GM21619 (cell line): ENCODE measurements around the gene NCAPG.

Experiments used
- ATAC-seq: cut with Tn5 transposase; IDR thresholded peaks from one replicate; pipeline ENCODE4 v1.9.1; 2021; ENCODE audit not compliant: unreplicated experiment

The NCAPG gene, protein sequence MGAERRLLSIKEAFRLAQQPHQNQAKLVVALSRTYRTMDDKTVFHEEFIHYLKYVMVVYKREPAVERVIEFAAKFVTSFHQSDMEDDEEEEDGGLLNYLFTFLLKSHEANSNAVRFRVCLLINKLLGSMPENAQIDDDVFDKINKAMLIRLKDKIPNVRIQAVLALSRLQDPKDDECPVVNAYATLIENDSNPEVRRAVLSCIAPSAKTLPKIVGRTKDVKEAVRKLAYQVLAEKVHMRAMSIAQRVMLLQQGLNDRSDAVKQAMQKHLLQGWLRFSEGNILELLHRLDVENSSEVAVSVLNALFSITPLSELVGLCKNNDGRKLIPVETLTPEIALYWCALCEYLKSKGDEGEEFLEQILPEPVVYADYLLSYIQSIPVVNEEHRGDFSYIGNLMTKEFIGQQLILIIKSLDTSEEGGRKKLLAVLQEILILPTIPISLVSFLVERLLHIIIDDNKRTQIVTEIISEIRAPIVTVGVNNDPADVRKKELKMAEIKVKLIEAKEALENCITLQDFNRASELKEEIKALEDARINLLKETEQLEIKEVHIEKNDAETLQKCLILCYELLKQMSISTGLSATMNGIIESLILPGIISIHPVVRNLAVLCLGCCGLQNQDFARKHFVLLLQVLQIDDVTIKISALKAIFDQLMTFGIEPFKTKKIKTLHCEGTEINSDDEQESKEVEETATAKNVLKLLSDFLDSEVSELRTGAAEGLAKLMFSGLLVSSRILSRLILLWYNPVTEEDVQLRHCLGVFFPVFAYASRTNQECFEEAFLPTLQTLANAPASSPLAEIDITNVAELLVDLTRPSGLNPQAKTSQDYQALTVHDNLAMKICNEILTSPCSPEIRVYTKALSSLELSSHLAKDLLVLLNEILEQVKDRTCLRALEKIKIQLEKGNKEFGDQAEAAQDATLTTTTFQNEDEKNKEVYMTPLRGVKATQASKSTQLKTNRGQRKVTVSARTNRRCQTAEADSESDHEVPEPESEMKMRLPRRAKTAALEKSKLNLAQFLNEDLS

DNA sequence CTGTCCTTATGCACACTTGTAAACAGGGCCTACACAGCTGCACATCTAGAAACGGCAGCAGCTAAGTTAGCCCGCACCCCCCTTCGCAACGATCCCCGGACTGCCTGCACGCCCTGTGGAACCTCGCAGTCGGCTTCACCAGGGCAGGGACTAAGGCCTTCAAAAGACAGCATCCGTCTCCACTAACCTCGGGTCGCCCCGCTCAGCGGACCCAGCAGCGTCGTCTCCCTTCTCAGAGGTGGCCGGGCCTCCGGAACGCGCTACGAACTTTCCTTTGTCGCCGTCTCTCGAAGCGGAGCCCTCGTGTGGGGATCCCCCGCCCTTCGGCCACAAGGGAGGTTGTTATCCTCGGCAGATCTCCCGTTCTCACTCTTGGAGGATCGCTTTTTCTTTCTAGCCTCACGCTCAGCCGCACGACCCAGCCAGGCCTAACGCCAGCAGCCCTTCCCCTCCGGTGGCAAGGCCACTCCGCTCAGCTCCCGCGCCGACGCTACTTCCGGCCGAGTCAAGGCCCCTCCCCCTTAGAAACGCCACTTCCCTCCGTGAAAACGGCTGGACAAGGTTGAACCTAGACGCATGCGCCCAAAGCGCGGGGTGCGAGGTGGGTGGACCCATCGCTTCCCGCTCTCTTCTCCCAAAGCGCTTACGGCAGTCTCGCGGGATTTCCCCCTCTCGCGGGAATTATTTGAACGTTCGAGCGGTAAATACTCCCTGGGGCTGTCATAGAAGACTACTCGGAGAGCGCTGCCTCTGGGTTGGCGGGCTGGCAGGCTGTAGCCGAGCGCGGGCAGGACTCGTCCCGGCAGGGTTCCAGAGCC lies at the start of gene NCAPG, which contains the start of gene DCAF16:
TSS of gene NCAPG (plus strand) at position 720 of the 818 bp plus-strand sequence. CDS start 99 bp downstream, outside the sequence.
TSS of gene DCAF16 (minus strand) at position 498 of the 818 bp plus-strand sequence. CDS start 6,616 bp downstream, outside the sequence.
- peak; percentile 88 for ATAC-seq

DNA sequence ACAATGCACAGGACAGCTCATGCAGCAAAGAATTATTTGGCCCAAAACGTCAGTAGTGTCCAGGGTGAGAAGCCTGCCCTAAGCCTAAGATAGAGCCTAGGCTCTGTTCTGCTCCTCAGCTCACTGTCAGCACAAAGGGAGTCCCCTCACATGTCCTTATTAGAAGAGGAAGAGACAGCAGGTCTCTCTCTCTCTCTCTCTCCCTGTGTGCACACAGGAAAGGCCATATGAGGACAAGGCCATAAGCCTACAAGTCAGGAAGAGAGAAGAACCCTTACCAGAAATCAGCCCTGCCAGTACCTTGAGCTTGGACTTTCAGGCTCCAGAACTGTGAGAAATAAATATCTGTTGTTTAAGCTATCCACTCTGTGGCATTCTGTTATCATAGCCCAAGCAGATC lies 49.7 kb upstream of the NCAPG start:
- no peak for ATAC-seq

DNA sequence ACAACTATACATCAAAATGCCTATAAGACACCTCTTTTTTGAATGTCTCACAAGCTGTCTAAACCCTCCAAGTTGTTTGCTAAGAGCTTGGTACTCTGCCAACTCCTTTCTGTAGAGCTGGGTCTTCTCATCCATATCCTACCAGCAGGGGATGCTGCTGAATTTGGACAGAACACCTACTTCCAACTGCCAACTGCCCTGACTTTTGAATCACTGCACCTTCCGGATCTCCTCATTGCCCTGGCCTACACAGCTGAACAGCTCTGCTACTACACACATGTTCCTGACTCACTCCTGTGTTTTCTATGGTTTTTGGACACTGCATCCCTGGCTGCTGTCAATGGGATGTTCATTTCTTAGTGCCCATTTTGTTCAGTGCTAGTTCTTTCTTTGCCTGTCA lies 48.1 kb upstream of the NCAPG start:
- no peak for ATAC-seq

DNA sequence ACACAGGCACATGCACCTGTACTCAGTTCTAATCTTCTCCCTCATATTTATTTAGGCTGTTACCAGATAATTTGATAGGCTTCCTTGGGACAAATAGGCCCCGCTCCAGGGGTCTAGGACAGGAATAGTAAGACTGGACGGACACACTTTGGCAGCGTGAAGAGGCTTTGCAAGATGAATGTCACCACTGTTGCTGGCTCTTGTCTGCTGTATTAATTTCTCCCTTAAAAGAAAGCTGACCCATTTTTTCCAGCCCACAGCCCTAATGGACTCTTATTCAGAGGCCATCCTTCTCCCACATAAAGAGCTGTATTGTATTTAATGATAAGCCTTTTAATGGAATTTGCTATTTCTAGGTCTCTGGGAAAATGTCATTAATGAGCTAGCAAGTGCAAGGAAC lies 47.4 kb upstream of the NCAPG start:
- no peak for ATAC-seq

DNA sequence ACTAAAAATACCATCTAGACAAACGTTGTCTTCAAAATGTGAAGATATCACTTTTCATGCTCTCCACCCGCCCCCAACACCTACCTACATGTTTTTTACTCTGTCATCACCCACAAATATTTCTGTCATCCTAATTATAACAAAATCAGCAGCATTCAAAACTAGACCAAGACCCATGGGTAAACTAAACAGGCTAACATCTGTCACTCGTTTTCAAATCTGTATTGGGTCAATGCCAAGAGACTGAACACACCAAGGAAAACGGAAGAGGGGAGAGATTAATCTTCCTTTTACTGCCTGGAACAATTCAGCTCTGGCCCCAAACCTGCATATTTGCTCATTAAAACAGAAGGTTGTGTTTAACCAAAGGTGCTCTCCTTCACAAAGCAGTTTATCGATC lies 46.8 kb upstream of the NCAPG start:
- ATAC-seq, result no peak

DNA sequence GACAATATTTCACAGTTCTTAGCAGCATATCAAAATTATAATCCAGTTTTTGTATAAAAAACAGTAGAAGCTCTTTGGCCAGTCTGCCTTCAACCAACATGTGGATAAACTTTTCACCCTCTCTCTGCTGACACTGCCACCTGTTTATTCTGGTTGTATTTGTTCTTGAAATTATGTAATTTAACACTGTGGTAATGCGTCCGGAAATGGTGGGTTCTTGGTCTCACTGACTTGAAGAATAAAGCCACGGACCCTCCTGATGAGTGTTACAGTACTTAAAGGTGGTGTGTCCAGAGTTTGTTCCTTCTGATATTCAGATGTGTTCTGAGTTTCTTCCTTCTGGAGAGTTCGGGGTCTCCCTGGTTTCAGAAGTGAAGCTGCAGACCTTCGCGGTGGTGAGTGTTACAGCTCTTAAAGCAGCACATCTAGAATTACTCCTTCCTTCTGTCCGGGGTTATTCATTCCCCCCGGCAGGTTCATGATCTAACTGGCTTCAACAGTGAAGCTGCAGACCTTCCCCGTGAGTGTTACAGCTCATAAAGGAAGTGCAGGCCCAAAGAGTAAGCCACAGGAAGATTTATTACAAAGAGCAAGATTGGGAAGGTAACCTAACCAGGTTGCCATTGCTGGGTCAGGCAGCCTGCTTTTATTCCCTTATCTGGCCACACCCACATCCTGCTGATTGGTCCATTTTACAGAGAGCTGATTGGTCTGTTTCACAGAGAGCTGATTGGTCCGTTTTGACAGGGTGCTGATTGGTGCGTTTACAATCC lies 45.1 kb upstream of the NCAPG start:
- ATAC-seq, result no peak

DNA sequence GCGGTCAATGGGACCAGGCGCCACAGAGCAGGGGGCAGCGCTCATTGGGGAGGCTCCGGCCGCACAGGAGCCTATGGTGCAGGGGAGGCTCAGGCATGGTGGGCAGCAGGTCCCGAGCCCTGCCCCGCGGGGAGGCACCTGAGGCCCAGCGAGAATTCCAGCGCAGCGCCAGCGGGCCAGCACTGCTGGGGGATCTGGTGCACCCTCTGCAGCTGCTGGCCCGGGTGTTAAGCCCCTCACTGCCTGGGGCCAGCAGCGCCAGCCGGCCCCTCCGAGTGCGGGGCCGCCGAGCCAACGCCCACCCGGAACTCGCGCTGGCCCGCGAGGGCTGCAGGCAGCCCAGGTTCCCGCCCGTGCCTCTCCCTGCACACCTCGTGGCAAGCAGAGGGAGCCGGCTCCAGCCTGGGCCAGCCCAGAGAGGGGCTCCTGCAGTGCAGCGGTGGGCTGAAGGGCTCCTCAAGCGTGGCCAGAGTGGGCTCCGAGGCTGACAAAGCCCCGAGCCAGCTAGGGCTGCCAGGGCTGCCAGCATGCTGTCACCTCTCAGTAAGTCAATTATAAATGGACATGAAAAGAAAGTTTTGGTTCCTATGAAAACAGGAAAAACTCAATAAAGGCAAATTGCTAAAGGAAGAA lies 43.8 kb upstream of the NCAPG start:
- ATAC-seq, result no peak

DNA sequence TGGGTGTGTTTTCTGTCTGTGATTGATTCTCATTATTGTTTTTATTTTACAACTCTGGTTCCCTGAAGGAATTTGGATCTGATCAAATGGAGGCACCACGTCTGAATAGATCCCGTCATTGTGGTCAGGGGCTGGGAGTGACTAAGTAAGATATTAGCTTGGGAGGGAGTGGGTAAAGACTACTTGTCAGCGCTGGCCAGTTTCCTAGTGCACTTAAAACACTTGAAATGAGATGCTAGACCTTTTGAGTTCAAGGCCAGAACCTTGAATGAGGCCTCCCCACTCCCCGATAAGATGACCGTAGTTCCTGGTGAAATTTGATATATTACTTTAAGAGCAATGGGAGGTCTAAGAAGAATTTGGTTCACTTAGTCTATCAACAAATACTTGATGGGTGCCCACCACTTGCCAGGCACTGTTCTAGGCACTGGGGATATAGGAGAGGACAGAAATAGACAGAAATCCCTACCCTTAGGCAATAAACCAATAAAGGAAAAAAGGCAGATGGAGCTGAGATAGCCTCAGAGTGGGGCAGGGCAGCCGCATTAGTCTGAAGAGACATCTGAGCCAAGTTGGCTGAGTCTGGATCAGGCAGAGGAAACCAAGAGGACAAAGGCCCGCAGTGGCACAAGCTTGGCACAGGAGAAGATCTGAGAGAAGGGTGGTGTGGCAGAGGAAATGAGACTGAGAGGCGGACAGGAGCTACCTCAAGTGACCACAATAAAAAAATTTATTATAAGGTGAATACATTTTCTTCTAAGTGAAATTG lies 41.2 kb upstream of the NCAPG start:
- ATAC-seq, result no peak

DNA sequence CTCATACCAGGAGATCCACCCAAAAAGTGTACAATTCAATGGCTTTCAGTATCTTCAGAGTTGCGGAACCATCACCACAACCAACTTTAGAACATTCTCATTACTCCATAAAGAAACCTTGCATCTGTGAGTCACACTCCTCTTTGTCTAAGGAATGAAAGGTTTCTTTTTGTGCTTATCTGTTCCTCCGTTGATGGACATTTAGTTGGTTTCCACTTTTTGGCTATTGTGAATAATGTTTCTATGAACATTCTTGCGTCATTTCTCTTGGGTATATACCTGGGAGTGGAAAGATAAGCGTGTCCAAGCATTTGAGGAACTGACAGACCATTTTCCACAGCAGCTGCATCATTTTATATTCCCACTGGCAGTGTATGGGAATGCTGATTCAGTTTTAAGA lies 39.9 kb upstream of the NCAPG start:
- ATAC-seq, result no peak

DNA sequence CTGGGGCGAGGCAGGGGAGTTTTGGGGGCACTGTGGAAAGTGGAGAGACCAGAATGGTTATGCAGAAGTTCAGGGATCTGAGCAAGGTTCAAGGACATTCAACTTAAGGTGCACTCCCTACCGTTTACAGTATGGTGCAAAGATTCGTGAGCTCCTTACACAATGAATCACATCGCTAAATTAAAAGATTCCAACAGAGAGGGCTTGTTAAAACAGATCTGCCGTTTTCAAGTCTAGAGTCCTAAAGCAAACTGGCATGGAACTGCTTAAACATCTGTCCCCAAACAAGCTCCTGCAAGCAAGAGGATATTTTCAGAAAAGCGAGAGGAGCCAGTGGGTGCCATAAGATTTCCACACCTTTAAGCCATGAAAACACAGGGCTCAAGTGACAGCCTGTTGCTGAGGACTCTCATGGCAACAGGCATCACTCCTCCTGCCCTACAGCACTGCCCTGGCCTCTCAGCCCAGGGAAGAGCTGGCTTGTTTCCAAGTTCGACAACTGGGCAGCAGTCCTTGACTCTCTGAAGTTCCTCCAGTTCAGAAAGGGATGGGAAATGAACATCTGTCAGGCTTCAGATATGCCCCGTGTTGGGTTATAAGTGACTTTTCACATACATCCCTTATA lies 39.4 kb upstream of the NCAPG start:
- ATAC-seq, result no peak

DNA sequence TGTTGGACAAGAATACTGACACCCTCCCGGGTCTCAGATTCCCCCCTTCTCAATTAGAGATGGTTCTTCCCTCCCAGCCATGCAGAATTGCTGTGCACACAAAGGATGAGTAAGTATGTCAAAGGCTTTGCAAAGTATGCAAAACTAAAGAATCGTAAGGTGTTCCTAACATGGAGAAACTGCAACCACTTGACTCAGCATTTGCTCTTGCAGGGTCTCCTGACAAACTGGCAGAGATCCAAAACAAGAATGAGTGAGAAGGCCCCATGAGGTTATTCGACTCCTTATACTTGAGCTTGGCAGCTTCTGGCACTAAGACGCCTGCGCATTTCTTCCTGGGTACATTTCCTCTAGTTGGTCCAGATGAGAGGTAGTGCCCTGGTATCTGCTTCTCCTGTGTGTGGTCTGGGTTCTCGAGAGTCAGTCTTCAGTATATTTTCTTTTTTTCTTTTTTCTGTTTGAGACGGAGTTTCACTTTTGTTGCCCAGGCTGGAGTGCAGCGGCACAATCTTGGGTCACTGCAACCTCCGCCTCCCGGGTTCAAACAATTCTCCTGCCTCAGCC lies 37.6 kb upstream of the NCAPG start:
- no peak for ATAC-seq

DNA sequence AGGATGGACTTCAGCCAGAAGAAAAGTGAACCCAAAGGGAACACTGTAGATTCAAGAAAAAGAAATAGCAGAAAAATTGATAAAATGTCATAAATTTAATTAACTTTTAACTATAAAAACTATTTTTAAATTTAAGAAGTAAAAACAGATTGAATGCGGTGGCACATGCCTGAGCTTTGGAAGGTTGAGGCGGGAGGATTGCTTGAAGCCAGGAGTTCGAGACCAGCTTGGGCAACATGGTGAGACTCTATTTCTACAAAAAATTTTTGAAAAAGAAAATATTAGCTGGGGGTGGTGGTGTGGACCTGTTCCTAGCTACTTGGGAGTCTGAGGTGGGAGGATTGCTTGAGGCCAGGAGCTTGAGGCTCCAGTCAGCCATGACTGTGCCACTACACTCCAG lies 32.3 kb upstream of the NCAPG start:
- ATAC-seq, result no peak

DNA sequence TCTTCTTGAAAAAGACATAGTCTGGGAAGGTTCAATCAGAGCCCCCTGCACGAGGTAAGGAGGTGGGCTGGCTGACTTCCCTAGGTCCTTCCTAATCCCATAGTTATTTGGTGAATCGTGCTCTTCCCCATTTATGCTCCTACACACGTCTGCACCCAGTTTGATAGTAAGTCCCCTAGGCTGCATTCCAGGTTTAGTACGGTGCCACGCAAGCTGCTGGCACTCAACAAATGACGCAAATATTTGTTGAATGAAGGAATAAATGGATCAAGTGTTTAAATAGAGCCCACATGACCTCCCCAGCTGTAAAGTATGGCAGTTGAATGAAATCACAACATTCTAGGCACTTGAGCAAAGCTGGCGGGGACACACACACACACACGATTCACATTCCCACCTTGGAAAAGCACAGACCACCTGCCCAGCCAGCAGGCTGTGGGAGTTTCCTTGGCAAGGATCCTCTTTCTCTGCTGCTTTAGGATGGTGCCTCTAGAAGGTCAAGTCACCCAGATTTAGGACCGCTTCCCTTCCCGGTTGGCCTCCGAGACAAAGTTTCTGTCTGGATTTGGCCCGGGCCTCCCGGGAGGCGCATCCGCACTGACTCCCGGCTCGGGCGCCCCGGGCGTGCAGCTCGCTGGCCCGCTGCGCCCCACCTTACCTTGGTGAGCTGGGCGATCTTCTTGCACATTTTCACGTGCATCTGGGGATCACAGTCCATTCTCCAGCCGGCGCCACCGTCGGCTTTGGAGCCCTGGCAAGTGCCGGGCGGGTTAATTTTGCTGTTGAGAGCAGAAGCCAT lies 30.1 kb upstream of the NCAPG start:
- ATAC-seq, result no peak

DNA sequence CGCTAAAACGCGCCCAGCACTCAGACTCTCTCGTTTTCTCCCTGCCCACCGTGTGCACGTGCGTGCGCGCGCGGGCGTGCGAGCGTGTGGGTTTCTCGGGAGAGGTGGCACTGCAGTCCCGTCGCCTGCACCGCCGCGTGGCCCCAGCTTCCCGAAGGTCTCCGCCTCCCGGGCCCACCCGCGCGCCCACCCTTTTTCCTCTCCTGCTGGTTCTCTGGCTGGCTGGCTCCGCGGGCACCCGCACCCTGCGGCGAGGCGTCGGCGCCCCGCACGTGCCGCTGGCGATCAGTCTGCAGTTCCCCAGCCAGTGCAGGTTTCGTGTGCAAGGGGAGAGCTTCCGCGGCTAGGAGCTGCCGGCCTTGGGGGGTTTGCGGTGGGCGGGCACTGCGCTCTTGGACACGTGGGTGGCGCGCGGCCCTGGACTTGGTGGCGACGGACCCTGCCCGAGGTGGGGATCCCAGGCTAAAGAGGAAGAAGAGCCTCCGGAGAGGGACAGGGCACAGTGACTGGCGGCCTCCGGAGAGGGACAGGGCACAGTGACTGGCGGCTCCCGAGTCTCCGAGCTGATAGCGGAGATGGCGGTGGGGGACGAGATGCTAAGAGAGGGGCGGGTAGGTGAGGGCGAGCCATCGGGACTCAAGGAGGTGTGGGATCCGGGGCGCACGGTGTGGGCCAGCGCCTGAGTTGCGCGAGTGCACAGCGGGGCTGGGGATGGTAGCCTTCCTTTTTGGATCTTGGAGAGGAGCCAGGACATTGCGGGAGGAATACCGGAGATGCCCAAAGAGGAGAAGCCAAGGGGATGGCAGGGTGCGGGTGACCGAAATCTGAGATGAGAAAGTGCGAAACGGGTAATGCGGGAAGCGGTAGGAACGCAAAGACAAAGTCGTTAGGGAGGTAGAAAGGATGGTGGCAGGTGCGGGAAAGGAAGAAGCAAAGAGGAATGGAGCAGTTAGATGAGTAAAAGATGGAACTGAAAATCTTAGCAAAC lies 29.2 kb upstream of the NCAPG start, which contains the start of gene FAM184B:
TSS of gene FAM184B (minus strand) at position 322 of the 988 bp plus-strand sequence. CDS start 322 bp downstream, outside the sequence.
- ATAC-seq, result no peak

DNA sequence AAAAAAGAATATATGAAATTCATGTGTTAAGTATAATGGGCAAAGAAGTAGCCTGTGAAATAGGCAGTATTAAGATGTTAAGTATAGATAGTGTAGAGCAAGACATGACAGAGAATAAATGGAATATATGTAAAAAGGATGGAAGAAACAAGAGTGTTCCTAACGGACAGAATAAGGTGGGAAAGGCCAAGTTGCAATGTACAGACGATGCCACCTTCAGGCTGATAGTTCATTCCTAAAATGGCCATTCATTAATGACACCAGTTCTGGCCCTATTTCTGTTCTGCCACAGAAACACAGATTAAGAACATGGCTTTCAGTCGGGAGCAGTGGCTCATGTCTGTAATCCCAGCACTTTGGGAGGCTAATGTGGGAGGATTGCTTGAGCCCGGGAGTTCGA lies 24.9 kb upstream of the NCAPG start:
- ATAC-seq, result no peak

DNA sequence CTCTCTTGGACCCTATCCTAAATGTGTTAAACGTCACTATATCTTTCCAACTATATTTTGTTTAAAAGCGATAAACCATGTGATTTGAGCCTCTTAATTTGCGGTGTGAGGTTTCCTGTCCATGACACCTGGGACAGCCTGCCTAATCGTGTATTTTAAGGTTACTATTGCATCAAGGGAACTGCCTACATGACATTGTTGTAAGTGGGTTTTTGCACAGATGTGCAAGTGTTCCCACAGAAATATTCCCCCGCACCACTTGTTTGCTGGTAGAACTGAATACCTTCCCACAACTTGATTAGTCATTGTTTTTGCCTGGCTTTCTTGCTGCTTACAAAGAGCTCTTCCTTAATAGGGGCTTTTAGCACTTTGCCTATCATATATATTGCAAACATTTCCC lies 24.2 kb upstream of the NCAPG start:
- no peak for ATAC-seq
